GM19193 (cell line): ENCODE data around the gene ERVH48-1.

Source experiments
- POLR2A ChIP-seq: IDR thresholded peaks from 4 replicates; pipeline ENCODE4 v1.6.1; 2011; ENCODE audit not compliant: insufficient read depth, insufficient read length; ENCODE audit errors: extremely low read depth

ERVH48-1 gene

DNA sequence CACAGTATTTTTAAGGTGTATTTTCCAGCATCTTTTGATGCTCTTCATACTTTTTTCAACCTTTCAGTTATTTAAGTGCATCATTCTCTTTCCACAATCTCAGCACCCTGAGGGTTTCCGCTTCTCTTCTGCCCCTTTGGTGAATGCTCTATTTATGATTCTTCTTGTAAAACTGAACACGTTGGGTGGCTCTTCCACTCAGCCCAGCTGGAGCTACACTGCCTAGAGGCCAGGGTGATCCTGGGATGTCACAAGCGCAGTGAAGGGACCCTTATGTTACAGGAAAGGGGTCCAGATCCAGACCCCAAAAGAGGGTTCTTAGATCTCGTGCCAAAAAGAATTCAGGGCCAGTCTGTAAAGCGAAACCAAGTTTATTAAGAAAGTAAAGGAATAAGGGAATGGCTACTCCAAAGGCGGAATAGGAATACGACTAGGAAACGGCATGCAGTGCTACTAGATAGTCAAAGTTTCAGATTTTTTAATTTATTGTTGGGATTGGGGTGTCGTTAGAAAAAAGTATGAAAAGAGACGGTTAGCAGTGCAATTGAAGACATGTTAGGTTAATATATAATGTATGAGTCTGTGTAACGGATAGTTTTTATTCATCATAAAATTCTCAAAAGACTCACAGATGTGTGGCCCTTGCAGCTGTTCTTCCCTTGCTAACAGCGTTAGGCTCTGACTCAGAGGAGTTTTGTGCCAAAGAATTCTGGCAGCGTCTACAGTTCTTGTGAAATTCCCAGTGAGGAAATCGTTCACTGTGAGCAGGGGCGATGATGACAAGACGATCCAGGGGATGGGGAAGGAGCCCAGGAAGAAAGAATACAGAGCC, 14.4 kb upstream of the ERVH48-1 start:
- no peak for TF ChIP-seq POLR2A

GRCh38 chr21:42937960-42938605, 12.7 kb upstream of the ERVH48-1 start:
- TF ChIP-seq POLR2A, result no peak

GRCh38 chr21:42931560-42932235, 6.3 kb upstream of the ERVH48-1 start:
- TF ChIP-seq POLR2A, result no peak

DNA sequence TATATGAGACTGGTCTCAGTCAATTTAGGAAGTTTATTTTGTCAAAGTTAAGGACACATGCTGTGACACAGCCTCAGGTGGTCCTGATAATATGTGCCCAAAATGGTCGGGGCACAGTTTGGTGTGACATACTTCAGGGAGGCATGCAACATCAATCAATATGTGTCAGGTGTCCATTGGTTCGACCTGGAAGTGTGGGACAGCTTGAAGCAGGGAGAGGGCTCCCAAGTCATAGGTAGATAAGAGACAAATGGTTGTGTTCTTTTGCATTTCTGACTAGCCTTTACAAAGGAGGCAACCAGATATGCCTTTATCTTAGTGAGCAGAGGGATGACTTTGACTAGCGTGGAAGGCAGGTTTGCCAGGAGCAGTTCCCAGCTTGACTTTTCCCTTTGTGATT, 4.5 kb upstream of the ERVH48-1 start:
- no peak for TF ChIP-seq POLR2A

GRCh38 chr21:42924433-42924751, 1.0 kb downstream of the ERVH48-1 start:
- no peak for TF ChIP-seq POLR2A

DNA sequence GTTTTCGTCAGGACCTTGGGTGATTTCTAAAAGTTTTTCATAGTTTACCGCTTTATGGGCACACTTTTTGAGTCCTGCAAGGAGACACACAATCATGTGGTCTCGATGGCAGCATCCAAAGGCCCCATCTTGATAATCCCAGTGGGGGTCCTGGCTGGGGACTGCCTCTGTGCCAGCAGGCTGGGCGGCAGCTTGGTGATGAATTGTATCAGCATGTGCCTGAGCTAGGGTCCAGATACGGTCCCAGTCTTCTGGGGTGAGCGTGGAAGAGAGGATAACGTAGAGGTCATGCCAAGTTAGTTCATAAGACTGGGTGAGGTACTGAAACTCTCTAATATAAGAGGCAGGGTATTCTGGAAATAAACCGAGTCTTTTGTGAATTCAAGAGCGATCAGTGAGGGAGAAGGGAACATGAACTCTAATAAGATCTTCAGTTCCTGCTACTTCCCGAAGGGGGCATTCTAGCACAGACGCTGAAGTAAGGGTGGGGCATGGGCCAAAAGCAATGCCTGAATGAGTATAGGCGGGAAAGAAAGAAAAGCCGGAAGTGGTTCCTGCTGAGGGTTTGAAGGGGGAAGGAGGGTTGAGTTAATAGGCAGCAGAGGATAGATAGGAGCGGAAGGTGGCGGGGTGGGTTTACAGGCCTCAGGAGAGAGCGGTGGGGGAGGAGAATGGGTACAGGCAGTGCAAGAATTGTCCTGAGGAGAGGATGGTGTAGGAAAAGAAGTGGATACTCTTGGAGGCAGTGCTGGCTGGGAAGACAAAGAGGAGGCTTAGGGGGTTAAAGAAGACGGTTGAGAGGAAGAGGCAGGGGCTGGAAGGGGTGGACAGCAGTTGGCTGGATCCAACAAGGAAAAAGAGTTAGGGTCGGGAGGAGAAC, 1.6 kb downstream of the ERVH48-1 start:
- peak; percentile 43 for TF ChIP-seq POLR2A

DNA sequence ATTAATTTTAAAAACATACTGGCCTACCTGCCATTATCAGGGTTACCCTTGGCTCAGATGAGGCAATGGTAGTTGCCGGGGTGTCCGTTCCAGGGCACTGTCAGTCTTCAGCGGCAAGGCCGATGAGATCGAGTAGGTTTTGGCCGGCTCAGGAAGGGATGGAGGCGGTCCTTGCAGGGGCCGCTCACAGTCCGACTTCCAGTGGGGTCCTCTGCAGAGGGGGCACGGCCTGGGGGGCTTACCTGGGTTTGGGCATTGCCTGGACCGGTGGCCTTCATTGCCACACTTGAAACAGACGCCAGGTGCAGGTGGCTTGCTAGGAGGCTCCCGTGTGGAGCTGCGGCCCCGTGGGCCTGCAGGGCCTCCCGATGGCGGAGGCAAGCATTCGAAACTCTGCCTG, 2.5 kb downstream of the ERVH48-1 start:
- TF ChIP-seq POLR2A, result no peak

- TF ChIP-seq POLR2A, result no peak
These were observed 3.5 kb downstream of the ERVH48-1 start for GRCh38 chr21:42921927-42922326.

DNA sequence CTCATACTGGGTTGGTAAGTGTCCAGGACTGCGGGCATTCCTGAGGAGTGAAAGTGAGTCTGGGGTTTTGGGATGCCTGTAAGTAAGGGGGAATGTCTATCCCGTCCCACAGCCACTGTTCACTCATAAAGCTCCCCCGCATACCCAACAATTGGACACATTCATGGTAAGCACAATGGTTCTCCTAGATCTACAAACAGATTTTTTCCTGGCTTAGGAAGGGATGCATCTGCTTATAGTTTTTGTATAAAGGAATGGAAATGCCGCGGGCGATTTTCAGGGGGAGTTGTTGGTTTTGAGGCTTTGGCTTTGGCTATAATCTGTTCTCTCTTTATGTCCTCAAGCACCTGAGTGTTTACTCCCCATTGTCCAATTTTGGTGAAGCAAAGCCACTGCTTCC, 7.1 kb downstream of the ERVH48-1 start:
- no peak for TF ChIP-seq POLR2A

GRCh38 chr21:42913476-42913875, 12.0 kb downstream of the ERVH48-1 start:
- TF ChIP-seq POLR2A, result no peak

GRCh38 chr21:42906233-42906632, 19.2 kb downstream of the ERVH48-1 start:
- TF ChIP-seq POLR2A, result no peak

- no peak for TF ChIP-seq POLR2A
These were observed 20.2 kb downstream of the ERVH48-1 start for GRCh38 chr21:42905195-42905594.

DNA sequence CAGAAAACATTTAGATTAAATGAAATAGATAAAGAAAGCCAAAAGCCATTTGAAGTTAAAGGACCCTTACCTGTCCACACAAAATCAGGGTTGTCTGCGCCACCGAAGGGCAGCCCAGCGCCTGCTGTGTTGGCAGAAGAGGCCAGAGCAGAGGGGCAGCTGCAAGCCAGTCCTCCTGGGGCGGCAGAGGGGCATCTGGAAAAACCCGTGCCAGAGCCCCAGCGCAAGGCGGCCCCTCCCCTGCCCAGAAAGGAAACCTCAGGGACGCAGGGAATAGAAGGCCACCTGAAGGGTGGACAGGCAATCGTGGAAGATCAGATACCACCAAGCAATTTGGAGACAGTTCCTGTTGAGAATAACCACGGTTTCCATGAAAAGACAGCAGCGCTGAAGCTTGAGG, 21.6 kb downstream of the ERVH48-1 start:
- no peak for TF ChIP-seq POLR2A

DNA sequence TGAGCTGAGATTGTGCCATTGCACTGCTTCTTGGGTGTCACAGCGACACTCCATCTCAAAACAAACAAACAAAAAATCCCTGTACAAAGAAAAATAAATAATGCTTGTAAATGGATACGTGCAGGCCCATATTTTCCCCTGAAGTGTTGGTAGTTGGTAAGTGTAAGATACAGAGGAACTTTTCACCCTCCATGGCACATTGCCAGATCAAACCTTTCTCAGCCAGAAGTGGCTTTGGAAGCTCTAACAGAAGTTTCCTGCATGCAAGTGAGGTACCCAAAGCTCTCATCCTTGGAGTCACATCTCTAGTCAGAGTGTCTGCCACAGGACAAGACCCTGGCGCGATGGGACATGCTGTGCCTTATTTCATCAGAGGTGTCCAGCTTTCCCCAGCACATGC, 25.0 kb downstream of the ERVH48-1 start:
- TF ChIP-seq POLR2A, result no peak
